Upper lobe of left lung (tissue), 4 donors: ENCODE results near the gene EPC1.

Source experiments
- CTCF ChIP-seq, 6 experiments: fragments of 450-650 bp in 4 of 6; fragments of 200-600 bp in 2 of 6; sonication (generic) in 2 of 6; IDR thresholded peaks; one replicate each; pipeline ENCODE4 v1.5.1; 2016 to 2019; ENCODE audit warnings: antibody characterized with exemption in 6 of 6
- POLR2A ChIP-seq, 4 donors: fragments of 450-650 bp; IDR thresholded peaks; one replicate each; pipeline ENCODE4 v1.5.1; 2016 to 2017; ENCODE audit warnings: antibody characterized with exemption in 4 of 4, mild to moderate bottlenecking in 2 of 4
- POLR2AphosphoS5 ChIP-seq, 2 donors: sonication (generic); formaldehyde crosslinking; IDR thresholded peaks; one replicate each; pipeline ENCODE4 v1.5.1; 2017; ENCODE audit warnings: antibody characterized with exemption in 2 of 2

GRCh38 chr10:32371101-32371500, 24.1 kb upstream of the EPC1 start:
- TF ChIP-seq CTCF (IDR thresholded peaks at IDR 0.05): no peak
- TF ChIP-seq POLR2A (IDR thresholded peaks at IDR 0.05): no peak
- no peak for TF ChIP-seq POLR2AphosphoS5 (IDR thresholded peaks at IDR 0.05)
